Measurements from ENCODE around the gene ENG.

DNA sequence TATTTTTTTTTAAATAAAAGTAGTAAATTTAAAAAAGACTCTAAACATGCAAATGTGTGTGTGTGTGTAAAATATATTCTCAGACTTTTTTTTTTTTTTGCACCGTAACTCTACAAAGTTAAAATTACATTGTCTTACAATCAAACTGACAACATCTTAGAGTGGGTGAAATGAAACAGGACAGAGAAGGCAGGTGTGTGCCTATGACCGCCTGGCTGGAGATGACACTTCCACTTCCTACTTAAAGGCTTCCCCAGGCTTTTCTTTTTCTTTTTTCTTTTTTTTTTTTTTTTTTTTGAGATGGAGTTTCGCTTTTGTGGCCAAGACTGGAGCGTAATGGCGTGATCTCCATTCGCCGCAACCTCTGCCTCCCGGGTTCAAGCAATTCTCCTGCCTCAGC lies 25.7 kb upstream of the ENG start:
- TF ChIP-seq ZNF565 (CRISPR knock-in tag; conservative IDR thresholded peaks at IDR 0.05; ENCODE audit: low read depth) (no peak), RARB (CRISPR knock-in tag; IDR thresholded peaks at IDR 0.05) (no peak), TOX (CRISPR knock-in tag; IDR thresholded peaks at IDR 0.05; ENCODE audit: borderline replicate concordance) (no peak), SNAI2 (CRISPR knock-in tag; IDR thresholded peaks at IDR 0.05) (no peak), ISL1 (CRISPR knock-in tag; IDR thresholded peaks at IDR 0.05) (no peak), ZNF8 (CRISPR knock-in tag; IDR thresholded peaks at IDR 0.05) (no peak), ZFP30 (CRISPR knock-in tag; IDR thresholded peaks at IDR 0.05) (no peak)
- TF ChIP-seq, protein P1, sequence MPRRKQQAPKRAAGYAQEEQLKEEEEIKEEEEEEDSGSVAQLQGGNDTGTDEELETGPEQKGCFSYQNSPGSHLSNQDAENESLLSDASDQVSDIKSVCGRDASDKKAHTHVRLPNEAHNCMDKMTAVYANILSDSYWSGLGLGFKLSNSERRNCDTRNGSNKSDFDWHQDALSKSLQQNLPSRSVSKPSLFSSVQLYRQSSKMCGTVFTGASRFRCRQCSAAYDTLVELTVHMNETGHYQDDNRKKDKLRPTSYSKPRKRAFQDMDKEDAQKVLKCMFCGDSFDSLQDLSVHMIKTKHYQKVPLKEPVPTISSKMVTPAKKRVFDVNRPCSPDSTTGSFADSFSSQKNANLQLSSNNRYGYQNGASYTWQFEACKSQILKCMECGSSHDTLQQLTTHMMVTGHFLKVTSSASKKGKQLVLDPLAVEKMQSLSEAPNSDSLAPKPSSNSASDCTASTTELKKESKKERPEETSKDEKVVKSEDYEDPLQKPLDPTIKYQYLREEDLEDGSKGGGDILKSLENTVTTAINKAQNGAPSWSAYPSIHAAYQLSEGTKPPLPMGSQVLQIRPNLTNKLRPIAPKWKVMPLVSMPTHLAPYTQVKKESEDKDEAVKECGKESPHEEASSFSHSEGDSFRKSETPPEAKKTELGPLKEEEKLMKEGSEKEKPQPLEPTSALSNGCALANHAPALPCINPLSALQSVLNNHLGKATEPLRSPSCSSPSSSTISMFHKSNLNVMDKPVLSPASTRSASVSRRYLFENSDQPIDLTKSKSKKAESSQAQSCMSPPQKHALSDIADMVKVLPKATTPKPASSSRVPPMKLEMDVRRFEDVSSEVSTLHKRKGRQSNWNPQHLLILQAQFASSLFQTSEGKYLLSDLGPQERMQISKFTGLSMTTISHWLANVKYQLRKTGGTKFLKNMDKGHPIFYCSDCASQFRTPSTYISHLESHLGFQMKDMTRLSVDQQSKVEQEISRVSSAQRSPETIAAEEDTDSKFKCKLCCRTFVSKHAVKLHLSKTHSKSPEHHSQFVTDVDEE (CRISPR knock-in tag; IDR thresholded peaks at IDR 0.05): no peak
- TF ChIP-seq, protein P2, sequence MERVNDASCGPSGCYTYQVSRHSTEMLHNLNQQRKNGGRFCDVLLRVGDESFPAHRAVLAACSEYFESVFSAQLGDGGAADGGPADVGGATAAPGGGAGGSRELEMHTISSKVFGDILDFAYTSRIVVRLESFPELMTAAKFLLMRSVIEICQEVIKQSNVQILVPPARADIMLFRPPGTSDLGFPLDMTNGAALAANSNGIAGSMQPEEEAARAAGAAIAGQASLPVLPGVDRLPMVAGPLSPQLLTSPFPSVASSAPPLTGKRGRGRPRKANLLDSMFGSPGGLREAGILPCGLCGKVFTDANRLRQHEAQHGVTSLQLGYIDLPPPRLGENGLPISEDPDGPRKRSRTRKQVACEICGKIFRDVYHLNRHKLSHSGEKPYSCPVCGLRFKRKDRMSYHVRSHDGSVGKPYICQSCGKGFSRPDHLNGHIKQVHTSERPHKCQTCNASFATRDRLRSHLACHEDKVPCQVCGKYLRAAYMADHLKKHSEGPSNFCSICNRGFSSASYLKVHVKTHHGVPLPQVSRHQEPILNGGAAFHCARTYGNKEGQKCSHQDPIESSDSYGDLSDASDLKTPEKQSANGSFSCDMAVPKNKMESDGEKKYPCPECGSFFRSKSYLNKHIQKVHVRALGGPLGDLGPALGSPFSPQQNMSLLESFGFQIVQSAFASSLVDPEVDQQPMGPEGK (CRISPR knock-in tag; IDR thresholded peaks at IDR 0.05; ENCODE audit: borderline replicate concordance): no peak
- TF ChIP-seq, protein P3, sequence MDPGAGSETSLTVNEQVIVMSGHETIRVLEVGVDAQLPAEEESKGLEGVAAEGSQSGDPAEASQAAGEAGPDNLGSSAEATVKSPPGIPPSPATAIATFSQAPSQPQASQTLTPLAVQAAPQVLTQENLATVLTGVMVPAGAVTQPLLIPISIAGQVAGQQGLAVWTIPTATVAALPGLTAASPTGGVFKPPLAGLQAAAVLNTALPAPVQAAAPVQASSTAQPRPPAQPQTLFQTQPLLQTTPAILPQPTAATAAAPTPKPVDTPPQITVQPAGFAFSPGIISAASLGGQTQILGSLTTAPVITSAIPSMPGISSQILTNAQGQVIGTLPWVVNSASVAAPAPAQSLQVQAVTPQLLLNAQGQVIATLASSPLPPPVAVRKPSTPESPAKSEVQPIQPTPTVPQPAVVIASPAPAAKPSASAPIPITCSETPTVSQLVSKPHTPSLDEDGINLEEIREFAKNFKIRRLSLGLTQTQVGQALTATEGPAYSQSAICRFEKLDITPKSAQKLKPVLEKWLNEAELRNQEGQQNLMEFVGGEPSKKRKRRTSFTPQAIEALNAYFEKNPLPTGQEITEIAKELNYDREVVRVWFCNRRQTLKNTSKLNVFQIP (CRISPR knock-in tag; IDR thresholded peaks at IDR 0.05; ENCODE audit: borderline replicate concordance, low read depth): no peak

Measured in SK-N-SH treated with all-trans-retinoic acid at 6 μM for 48 hours (cell line).